Body of pancreas (tissue), 4 donors: ENCODE data around the gene PAGE2.

Experiments used
- CTCF ChIP-seq, 7 experiments: fragments of 450-650 bp in 4 of 7; fragments of 200-600 bp in 3 of 7; sonication (generic) in 3 of 7; IDR thresholded peaks; one replicate each; pipeline ENCODE4 v1.5.1; 2016 to 2019; ENCODE audit warnings: antibody characterized with exemption in 7 of 7
- POLR2A ChIP-seq, 3 donors: fragments of 450-650 bp; IDR thresholded peaks; one replicate each; pipeline ENCODE4 v1.6.1; 2016; ENCODE audit warnings: antibody characterized with exemption in 3 of 3, mild to moderate bottlenecking in 2 of 3

DNA sequence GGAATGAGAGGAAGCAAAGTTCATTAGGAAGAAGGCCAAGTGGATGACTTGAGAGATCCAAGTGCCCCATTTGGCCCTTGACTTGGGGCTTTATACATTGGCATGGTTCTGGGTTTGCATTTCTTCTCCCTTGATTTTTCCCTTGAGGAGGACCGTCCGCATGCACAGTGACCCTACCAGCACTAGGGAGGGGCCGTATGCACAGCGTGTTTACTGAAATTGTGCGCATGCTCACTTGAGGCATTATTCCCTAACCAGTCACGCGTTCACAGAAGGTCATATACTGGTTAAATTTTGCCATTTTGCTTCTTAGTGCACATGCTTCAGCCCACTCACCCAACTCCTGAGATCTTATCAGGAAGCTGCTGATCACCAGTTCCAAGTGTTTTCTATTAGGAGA is 35.1 kb downstream of the PAGE2 start:
- TF ChIP-seq CTCF (IDR thresholded peaks at IDR 0.05) = no peak
- TF ChIP-seq POLR2A (IDR thresholded peaks at IDR 0.05) = no peak
